ENCODE measurements around the gene CHIA.

CHIA gene

GRCh38 chr1:111272081-111272480 is 18.6 kb upstream of the CHIA start:
- H3K9me3 ChIP-seq (ENCODE audit: control insufficient read depth, low read length) = no peaks in the 10 kb centered on the region
- no peak overlapping the region for H3K9ac ChIP-seq
- no peak overlapping the region for H3K4me3 ChIP-seq (ENCODE audit: low read depth, low read length)
- no peaks in the 10 kb centered on the region for H3K27me3 ChIP-seq (ENCODE audit: control insufficient read depth, insufficient read depth, low read length)
- TF ChIP-seq CTCF (IDR thresholded peaks at IDR 0.05) = no peak
- H3K4me1 ChIP-seq = no peaks in the 10 kb centered on the region
- H3K36me3 ChIP-seq (ENCODE audit: control insufficient read depth, insufficient read depth, low read length) = no peaks in the 10 kb centered on the region
- no peak overlapping the region for H2AFZ ChIP-seq
- H3K4me2 ChIP-seq (ENCODE audit: low read length) = no peak overlapping the region
- no peaks in the 10 kb centered on the region for H3K79me2 ChIP-seq
- H3K27ac ChIP-seq = no peak overlapping the region

- no peak for TF ChIP-seq CTCF (IDR thresholded peaks at IDR 0.05)
- no peak overlapping the region for H3K9ac ChIP-seq
- H3K36me3 ChIP-seq (ENCODE audit: control insufficient read depth, insufficient read depth, low read length) = no peaks in the 10 kb centered on the region
- H3K79me2 ChIP-seq = no peaks in the 10 kb centered on the region
- H3K27ac ChIP-seq = no peak overlapping the region
- H3K9me3 ChIP-seq (ENCODE audit: control insufficient read depth, low read length) = no peaks in the 10 kb centered on the region
- no peak overlapping the region for H2AFZ ChIP-seq
- H3K27me3 ChIP-seq (ENCODE audit: control insufficient read depth, insufficient read depth, low read length) = no peaks in the 10 kb centered on the region
- no peak overlapping the region for H3K4me2 ChIP-seq (ENCODE audit: low read length)
- no peak overlapping the region for H3K4me3 ChIP-seq (ENCODE audit: low read depth, low read length)
- no peaks in the 10 kb centered on the region for H3K4me1 ChIP-seq
Observed at GRCh38 chr1:111274653-111275052, 16.0 kb upstream of the CHIA start.

- H3K4me2 ChIP-seq (ENCODE audit: low read length) = no peak overlapping the region
- TF ChIP-seq CTCF (IDR thresholded peaks at IDR 0.05) = no peak
- no peaks in the 10 kb centered on the region for H3K36me3 ChIP-seq (ENCODE audit: control insufficient read depth, insufficient read depth, low read length)
- H3K27me3 ChIP-seq (ENCODE audit: control insufficient read depth, insufficient read depth, low read length) = no peaks in the 10 kb centered on the region
- no peak overlapping the region for H3K9ac ChIP-seq
- no peaks in the 10 kb centered on the region for H3K4me1 ChIP-seq
- H3K9me3 ChIP-seq (ENCODE audit: control insufficient read depth, low read length) = no peaks in the 10 kb centered on the region
- no peak overlapping the region for H2AFZ ChIP-seq
- no peak overlapping the region for H3K4me3 ChIP-seq (ENCODE audit: low read depth, low read length)
- no peak overlapping the region for H3K27ac ChIP-seq
- no peaks in the 10 kb centered on the region for H3K79me2 ChIP-seq
Observed at GRCh38 chr1:111275079-111275478, 15.6 kb upstream of the CHIA start.

DNA sequence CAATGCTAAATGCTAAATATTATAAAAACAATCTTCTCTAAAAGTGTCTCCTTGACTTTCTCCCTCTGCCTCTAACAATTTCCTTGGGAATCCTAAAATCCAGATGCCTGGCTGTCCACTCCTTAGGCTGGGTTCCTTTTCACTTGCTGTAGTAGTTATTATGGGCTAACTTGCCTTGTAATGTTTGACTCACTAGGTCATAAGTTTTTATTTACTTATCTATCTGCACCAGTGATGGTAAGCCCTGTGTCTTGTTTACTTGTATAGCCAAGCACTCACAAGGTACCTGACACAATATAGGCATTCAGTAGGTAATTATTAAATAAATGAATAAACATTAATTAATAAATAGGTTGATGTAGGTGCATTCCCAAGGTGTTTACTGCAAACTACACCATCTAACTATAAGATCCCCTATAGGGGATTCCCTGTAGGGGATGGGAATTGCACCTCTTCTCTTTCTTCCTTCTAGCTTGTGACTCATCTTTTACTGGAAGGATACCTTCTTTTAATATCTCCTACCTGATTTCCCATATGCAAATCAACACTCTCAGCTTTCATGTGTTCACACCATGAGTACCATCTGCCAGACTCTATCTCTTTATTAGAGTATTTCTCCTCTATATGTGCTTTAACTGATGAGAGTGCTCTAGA is 14.7 kb upstream of the CHIA start:
- H2AFZ ChIP-seq = no peak overlapping the region
- H3K27ac ChIP-seq = no peak overlapping the region
- H3K4me3 ChIP-seq (ENCODE audit: low read depth, low read length) = no peak overlapping the region
- H3K4me2 ChIP-seq (ENCODE audit: low read length) = no peak overlapping the region
- H3K9me3 ChIP-seq (ENCODE audit: control insufficient read depth, low read length) = no peaks in the 10 kb centered on the region
- no peak overlapping the region for H3K9ac ChIP-seq
- TF ChIP-seq CTCF (IDR thresholded peaks at IDR 0.05) = no peak
- H3K27me3 ChIP-seq (ENCODE audit: control insufficient read depth, insufficient read depth, low read length) = no peaks in the 10 kb centered on the region
- no peaks in the 10 kb centered on the region for H3K36me3 ChIP-seq (ENCODE audit: control insufficient read depth, insufficient read depth, low read length)
- H3K79me2 ChIP-seq = no peaks in the 10 kb centered on the region
- no peaks in the 10 kb centered on the region for H3K4me1 ChIP-seq

- Histone ChIP-seq H3K4me1 (no peaks in the 10 kb centered on the region), H3K79me2 (no peaks in the 10 kb centered on the region), H3K36me3 (ENCODE audit: control insufficient read depth, insufficient read depth, low read length) (no peaks in the 10 kb centered on the region), H3K4me3 (ENCODE audit: low read depth, low read length) (no peak overlapping the region), H3K27ac (no peak overlapping the region), H2AFZ (no peak overlapping the region), H3K27me3 (ENCODE audit: control insufficient read depth, insufficient read depth, low read length) (no peaks in the 10 kb centered on the region), H3K9ac (no peak overlapping the region), H3K9me3 (ENCODE audit: control insufficient read depth, low read length) (no peaks in the 10 kb centered on the region), H3K4me2 (ENCODE audit: low read length) (no peak overlapping the region)
- no peak for TF ChIP-seq CTCF (IDR thresholded peaks at IDR 0.05)
Observed at GRCh38 chr1:111279144-111279543, 11.5 kb upstream of the CHIA start.

All from parathyroid adenoma (tissue), 2 donors.